Measurements from ENCODE around the gene ITM2C.

The ITM2C gene

DNA sequence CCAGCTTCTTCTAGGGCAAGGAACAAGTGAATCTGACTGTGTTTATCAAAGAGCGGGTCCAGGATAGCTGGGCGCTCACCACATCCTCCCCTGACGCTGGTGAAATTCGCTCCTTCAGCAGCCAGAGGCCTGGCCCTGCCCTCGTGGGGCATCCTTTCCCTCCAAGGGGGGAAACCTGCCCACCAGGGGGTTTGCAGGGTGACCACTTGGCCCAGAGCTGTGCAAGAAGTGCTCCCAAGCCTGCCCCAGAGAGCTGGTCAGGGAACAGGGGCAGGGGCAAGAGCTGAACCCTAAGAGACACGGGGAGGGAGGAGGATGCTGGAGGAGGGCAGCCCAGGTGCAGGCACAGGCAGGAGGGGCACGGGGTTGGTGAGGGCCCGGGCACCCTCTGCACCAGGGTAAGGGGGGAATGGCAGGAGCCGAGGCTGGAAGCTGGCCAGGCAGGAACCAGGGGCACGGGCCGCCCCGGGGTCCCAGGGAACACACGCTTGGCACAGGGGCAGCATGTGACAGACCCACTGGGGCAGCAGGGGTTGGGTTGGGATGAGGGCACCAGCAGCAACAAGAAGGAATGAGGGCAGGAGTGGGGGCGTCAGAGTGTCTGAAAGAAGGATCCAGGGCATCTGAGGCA, 63.1 kb downstream of the ITM2C start:
- DNase-seq (ENCODE audit: low read depth): no peak
